HG02970 (cell line): ENCODE measurements around the gene ADPGK.
"Not testable (repeated sequence)": the region's sequence is repeated elsewhere in the genome, so short reads cannot be mapped to it uniquely, and the experiment has no call there.

ENCODE experiments used
- ATAC-seq: cut with Tn5 transposase; IDR thresholded peaks from one replicate; pipeline ENCODE4 v1.9.1; 2021; ENCODE audit warnings: mild to moderate bottlenecking, moderate library complexity, moderate number of reproducible peaks; ENCODE audit not compliant: unreplicated experiment, low FRiP score

ADPGK gene

GRCh38 chr15:72783640-72784455, at the start of gene ADPGK:
TSS of gene ADPGK (minus strand) at chr15:72783758. CDS start at chr15:72783691, 67 bp downstream.
- peak; percentile 89 for ATAC-seq

- ATAC-seq, result no peak
These were observed 43.7 kb upstream of the ADPGK start for GRCh38 chr15:72827226-72827625.

- no peak for ATAC-seq
These were observed 43.1 kb upstream of the ADPGK start for GRCh38 chr15:72826611-72827010.

- ATAC-seq, result no peak
These were observed 42.3 kb upstream of the ADPGK start for GRCh38 chr15:72825829-72826228.

- ATAC-seq, result no peak
These were observed 41.2 kb upstream of the ADPGK start for GRCh38 chr15:72824781-72825180.

- no peak for ATAC-seq
These were observed 40.6 kb upstream of the ADPGK start for GRCh38 chr15:72824112-72824511.

- no peak for ATAC-seq
These were observed 36.7 kb upstream of the ADPGK start for GRCh38 chr15:72820278-72820677.

GRCh38 chr15:72818632-72819031, 35.1 kb upstream of the ADPGK start:
- no peak for ATAC-seq

GRCh38 chr15:72813345-72814004, 29.9 kb upstream of the ADPGK start:
- no peak for ATAC-seq

- no peak for ATAC-seq
These were observed 25.8 kb upstream of the ADPGK start for GRCh38 chr15:72809329-72809728.

- not testable (repeated sequence) for ATAC-seq
These were observed 23.8 kb upstream of the ADPGK start for GRCh38 chr15:72807346-72807745.

- ATAC-seq, result no peak
These were observed 19.4 kb upstream of the ADPGK start for GRCh38 chr15:72803006-72803405.

GRCh38 chr15:72801590-72802325, 18.2 kb upstream of the ADPGK start:
- ATAC-seq, result no peak

- ATAC-seq, result no peak
These were observed 17.4 kb upstream of the ADPGK start for GRCh38 chr15:72800833-72801481.

- no peak for ATAC-seq
These were observed 14.3 kb upstream of the ADPGK start for GRCh38 chr15:72797834-72798233.

GRCh38 chr15:72797338-72797689, 13.8 kb upstream of the ADPGK start:
- no peak for ATAC-seq

GRCh38 chr15:72796515-72797337, 13.2 kb upstream of the ADPGK start:
- no peak for ATAC-seq

- ATAC-seq, result no peak
These were observed 12.6 kb upstream of the ADPGK start for GRCh38 chr15:72796210-72796514.

- no peak for ATAC-seq
These were observed 10.5 kb upstream of the ADPGK start for GRCh38 chr15:72793766-72794660.
